HL-60 (cell line): ENCODE results near the gene JTB.

Source experiments
- GABPA ChIP-seq: IDR thresholded peaks from 2 replicates; pipeline ENCODE4 v1.6.1; 2012; ENCODE audit warnings: low read depth
- POLR2AphosphoS5 ChIP-seq: IDR thresholded peaks from 2 replicates; pipeline ENCODE4 v1.6.1; 2012; ENCODE audit warnings: low read depth
- TF ChIP-seq, protein P1 (sequence below): IDR thresholded peaks from one replicate; pipeline ENCODE4 v1.5.1; 2011; ENCODE audit warnings: low read length, control low read depth, inconsistent platforms; ENCODE audit not compliant: insufficient read depth
- TF ChIP-seq, protein P2 (sequence below): IDR thresholded peaks from 2 replicates; pipeline ENCODE4 v1.6.1; 2012; ENCODE audit warnings: low read depth; ENCODE audit not compliant: insufficient replicate concordance

DNA sequence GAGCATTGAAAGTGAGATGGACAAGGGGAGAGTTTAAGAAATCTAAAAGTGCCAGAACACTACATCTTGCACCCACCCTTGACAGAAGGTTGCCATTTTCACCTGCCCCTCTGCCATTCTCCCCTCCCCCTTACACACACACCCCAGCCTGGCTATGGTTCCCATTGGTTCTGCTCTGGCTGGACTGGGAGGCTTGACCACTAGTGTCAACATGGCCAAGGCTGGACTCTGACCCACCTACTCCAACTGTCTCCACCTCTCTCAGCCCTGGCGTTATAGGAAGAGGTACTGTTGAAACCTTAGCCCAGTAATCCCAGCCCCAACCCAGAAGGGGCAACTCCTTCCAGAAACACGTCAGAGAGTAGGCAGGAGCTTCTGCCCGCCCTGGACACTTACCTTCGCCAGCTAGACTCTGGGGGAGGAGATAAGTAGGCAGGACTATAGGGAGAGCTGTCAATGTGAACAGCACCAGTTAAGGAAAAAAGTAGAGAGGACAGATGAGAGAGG, 23.6 kb downstream of the JTB start:
- TF ChIP-seq, protein P1, sequence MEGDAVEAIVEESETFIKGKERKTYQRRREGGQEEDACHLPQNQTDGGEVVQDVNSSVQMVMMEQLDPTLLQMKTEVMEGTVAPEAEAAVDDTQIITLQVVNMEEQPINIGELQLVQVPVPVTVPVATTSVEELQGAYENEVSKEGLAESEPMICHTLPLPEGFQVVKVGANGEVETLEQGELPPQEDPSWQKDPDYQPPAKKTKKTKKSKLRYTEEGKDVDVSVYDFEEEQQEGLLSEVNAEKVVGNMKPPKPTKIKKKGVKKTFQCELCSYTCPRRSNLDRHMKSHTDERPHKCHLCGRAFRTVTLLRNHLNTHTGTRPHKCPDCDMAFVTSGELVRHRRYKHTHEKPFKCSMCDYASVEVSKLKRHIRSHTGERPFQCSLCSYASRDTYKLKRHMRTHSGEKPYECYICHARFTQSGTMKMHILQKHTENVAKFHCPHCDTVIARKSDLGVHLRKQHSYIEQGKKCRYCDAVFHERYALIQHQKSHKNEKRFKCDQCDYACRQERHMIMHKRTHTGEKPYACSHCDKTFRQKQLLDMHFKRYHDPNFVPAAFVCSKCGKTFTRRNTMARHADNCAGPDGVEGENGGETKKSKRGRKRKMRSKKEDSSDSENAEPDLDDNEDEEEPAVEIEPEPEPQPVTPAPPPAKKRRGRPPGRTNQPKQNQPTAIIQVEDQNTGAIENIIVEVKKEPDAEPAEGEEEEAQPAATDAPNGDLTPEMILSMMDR = no peak
- no peak for TF ChIP-seq GABPA
- TF ChIP-seq, protein P2, sequence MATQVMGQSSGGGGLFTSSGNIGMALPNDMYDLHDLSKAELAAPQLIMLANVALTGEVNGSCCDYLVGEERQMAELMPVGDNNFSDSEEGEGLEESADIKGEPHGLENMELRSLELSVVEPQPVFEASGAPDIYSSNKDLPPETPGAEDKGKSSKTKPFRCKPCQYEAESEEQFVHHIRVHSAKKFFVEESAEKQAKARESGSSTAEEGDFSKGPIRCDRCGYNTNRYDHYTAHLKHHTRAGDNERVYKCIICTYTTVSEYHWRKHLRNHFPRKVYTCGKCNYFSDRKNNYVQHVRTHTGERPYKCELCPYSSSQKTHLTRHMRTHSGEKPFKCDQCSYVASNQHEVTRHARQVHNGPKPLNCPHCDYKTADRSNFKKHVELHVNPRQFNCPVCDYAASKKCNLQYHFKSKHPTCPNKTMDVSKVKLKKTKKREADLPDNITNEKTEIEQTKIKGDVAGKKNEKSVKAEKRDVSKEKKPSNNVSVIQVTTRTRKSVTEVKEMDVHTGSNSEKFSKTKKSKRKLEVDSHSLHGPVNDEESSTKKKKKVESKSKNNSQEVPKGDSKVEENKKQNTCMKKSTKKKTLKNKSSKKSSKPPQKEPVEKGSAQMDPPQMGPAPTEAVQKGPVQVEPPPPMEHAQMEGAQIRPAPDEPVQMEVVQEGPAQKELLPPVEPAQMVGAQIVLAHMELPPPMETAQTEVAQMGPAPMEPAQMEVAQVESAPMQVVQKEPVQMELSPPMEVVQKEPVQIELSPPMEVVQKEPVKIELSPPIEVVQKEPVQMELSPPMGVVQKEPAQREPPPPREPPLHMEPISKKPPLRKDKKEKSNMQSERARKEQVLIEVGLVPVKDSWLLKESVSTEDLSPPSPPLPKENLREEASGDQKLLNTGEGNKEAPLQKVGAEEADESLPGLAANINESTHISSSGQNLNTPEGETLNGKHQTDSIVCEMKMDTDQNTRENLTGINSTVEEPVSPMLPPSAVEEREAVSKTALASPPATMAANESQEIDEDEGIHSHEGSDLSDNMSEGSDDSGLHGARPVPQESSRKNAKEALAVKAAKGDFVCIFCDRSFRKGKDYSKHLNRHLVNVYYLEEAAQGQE = no peak
- TF ChIP-seq POLR2AphosphoS5 = no peak
